ENCODE measurements around the gene HOXA9. TPM values are rescaled to one million over a fixed set of nuclear protein-coding genes. Genes with fewer than 3 reads are reported as not detected.

Gene HOXA9
- total RNA-seq, 4 donors from 2014 or later: 0.54 to 0.89 TPM; not detected in 2

DNA sequence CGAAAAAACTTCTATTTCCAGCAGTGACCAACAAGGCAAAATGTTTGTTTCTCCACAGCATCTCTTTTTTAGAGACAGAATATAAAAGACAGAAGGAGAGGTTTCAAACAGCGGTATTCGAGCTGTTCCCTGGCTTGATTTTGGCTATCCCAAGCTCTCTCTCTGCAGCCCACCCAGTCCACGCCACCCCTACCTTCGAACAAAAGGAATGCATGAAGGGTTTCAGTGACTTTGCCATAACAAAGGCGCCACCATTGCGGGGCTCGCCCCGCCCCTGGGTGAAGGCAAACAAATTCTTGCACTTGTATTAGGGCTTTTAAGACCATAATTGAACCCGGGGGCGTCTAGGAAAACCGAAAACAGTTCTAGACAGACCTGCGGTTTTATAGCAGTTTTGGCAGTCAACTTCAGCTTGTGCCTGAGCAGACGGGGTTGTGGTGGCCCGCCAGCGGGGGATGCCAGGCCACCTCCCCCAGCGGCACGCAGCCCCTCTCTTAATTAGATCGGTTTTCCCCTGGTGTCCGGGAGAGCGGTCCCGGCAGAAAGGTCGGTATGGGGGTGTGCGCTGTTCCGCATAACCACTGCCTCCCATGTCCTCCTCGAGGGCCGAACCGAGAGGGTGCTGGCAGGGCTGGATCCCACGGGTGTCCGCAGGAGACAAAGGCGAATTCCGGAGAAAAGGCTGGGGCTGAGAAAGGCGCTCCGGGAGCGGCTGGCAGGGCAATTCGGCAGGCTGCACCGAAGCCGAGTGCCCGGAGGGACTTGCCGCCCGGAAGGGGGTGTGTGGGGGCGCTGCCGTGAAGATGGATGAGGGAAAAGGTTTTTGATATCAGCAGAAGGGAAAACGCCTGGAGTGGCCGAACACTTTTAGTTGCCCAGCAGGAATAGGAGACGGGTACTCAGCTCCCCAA, 22.4 kb upstream of the HOXA9 start:
- Histone ChIP-seq H3K9me3 (no peaks in the 10 kb centered on the region), H3K4me1 (peaks cover 0 to 65% (median 24%) of the 10 kb centered on the region in 3 donors), H3K36me3 (no peaks in the 10 kb centered on the region), H3K27ac (no peak overlapping the region), H3K27me3 (peaks cover 100% of the 10 kb centered on the region), H3K4me3 (no peak overlapping the region)
- 9% methylated on average over 8 to 20 of the region's 46 CpGs for WGBS, 2 donors (ENCODE audit: low coverage in 1 of 2)
- ATAC-seq: no peak
- TF ChIP-seq POLR2A (IDR thresholded peaks at IDR 0.05) (no peak), POLR2AphosphoS5 (IDR thresholded peaks at IDR 0.05) (no peak), EP300 (IDR thresholded peaks at IDR 0.05) (no peak)
- TF ChIP-seq, protein P1, sequence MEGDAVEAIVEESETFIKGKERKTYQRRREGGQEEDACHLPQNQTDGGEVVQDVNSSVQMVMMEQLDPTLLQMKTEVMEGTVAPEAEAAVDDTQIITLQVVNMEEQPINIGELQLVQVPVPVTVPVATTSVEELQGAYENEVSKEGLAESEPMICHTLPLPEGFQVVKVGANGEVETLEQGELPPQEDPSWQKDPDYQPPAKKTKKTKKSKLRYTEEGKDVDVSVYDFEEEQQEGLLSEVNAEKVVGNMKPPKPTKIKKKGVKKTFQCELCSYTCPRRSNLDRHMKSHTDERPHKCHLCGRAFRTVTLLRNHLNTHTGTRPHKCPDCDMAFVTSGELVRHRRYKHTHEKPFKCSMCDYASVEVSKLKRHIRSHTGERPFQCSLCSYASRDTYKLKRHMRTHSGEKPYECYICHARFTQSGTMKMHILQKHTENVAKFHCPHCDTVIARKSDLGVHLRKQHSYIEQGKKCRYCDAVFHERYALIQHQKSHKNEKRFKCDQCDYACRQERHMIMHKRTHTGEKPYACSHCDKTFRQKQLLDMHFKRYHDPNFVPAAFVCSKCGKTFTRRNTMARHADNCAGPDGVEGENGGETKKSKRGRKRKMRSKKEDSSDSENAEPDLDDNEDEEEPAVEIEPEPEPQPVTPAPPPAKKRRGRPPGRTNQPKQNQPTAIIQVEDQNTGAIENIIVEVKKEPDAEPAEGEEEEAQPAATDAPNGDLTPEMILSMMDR (IDR thresholded peaks at IDR 0.05): no peak

DNA sequence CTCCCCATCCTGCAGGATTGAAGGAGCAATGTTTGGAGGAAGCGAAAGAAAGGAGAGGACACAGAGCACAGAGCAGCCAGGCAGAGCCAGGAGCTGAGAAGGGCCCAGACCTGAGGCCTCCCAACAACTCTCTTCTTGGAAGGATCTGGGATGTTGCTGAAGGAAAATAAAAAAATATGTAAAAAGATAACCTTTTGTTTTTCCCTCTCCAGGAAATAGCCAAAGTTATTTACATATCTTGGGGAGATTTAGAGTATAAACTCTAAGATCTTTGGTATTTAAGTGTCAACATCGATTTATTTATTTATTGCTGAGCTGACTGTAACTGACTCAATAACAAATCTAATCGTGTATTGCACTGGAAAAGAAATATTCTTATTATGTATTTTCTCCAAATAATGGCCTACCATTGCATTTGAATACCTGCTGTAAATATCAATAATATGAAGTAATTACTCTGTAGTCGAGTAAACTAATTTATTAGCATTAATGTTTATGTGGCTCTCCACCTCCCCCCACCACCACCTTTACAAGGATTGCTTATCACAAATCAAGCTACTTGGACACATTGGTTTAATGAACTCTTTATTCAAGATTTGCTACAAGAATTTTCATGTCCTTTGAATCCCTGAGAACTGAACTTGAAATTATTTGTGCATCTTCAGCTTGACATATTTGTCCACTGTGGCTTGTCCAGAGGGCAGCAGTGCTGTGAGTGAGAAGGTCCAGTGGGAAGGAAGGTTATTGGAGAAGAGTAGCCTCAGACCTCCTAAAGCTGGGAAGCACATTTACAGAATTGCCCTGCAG, 21.5 kb upstream of the HOXA9 start:
- Histone ChIP-seq H3K36me3 (no peaks in the 10 kb centered on the region), H3K27me3 (peaks cover 100% of the 10 kb centered on the region), H3K27ac (no peak overlapping the region), H3K4me1 (peaks cover 0 to 57% (median 18%) of the 10 kb centered on the region in 3 donors), H3K4me3 (no peak overlapping the region), H3K9me3 (no peaks in the 10 kb centered on the region)
- 21 to 25% methylated on average over 4 of the region's 4 CpGs for WGBS, 2 donors (ENCODE audit: low coverage in 1 of 2)
- TF ChIP-seq POLR2AphosphoS5 (IDR thresholded peaks at IDR 0.05): no peak
- TF ChIP-seq POLR2A (IDR thresholded peaks at IDR 0.05): no peak
- TF ChIP-seq EP300 (IDR thresholded peaks at IDR 0.05): no peak
- TF ChIP-seq, protein P1 (IDR thresholded peaks at IDR 0.05): no peak
- ATAC-seq: no peak

DNA sequence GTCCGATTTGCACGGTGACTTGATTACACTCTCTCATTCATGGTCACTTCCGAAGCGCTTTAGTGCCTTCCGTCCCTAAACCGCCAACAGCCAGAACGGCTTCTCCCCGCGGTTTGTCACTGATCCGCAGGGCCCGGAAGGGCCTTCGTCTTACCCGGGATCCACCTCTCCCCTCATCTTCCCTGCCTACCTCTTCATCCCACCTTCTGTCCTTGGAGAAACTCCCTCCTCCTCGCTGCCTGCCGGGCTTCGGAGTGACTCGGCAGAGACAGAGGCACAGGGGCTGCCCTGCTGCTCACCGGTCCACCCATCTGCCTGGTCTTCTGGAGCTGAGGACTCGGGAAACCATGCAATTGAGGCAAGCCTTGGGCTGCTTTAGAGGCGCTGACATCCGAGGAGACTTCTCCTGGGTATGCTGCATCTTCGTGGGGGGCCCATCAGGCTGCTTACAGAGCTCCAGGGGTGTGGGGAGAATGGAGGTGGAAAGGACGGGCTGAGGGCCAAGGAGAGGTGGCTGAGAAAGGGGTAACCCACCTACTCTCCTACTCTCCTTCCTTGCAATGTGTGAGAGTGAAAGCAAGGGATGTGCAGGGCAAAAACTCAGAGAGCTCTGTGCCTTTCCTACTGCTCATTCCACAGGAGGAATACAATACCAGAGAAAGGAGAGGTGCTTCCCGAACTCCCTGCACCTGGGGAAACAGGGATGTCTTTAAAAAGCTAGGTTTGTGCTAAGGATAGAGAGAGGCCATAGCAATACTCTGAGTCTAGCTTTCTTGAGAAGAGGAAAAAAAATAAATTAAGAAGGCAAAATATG, 20.7 kb upstream of the HOXA9 start:
- no peaks in the 10 kb centered on the region for H3K9me3 ChIP-seq
- TF ChIP-seq, protein P1 (IDR thresholded peaks at IDR 0.05): no peak
- TF ChIP-seq POLR2AphosphoS5 (IDR thresholded peaks at IDR 0.05): no peak
- no peak for TF ChIP-seq EP300 (IDR thresholded peaks at IDR 0.05)
- TF ChIP-seq POLR2A (IDR thresholded peaks at IDR 0.05): no peak
- no peak overlapping the region for H3K27ac ChIP-seq
- 10 to 11% methylated on average over 10 to 16 of the region's 24 CpGs for WGBS, 2 donors (ENCODE audit: low coverage in 1 of 2)
- H3K4me3 ChIP-seq: no peak overlapping the region
- no peak for ATAC-seq
- H3K36me3 ChIP-seq: no peaks in the 10 kb centered on the region
- peaks cover 0 to 56% (median 18%) of the 10 kb centered on the region in 3 donors for H3K4me1 ChIP-seq
- H3K27me3 ChIP-seq: peaks cover 100% of the 10 kb centered on the region

DNA sequence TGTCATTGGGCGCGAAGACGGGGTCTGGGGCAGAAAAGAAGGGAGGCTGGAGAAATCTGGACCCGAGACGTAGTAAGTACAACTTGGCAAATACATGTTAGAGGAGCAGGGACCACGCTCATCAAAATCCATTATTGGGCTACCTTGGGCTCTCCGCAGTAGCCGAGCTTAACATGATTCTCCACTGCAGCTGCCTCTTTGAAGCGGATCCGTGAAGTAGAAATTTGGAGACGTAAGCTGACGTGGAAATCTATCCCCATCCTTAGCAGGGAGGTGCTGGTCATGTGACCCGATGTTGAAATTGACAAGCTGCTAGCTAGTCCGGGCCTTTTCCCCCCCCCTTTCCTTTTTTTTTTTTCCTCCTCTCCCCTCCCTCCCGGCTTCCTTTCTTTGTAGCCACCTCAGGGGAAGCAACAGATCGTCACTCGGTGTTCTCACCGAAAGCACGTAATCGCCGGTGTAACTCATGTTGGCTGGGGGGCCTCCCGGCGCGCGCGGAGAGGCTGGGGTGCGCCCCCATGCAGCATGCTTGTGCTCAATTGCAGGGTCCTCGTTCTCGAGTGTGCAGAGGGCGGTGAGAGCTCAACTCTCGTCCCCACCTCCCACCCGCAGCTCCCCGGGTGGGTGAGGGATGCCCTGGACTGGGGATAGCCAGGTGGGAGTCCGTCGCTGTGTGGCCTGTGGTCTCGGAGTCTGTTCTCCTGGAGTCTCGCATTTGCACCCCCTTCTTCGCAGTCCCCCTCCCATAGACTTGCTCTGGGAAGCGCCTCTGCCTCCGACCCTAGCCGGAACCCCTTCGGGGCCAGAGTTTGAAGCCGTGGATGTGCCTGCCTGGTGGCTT, 19.9 kb upstream of the HOXA9 start, which contains the start of gene HOXA11:
Gene HOXA11, minus strand, starts transcription at position 220 of the 841 bp plus-strand sequence. Its CDS starts 88 bp downstream, at position 132.
- TF ChIP-seq, protein P1 (IDR thresholded peaks at IDR 0.05): no peak
- TF ChIP-seq POLR2AphosphoS5 (IDR thresholded peaks at IDR 0.05) (no peak), EP300 (IDR thresholded peaks at IDR 0.05) (no peak), POLR2A (IDR thresholded peaks at IDR 0.05) (no peak)
- Histone ChIP-seq H3K4me3 (peak within 1 kb of the TSS in 1 of 2 donors; percentile 41), H3K36me3 (no peaks in the 10 kb centered on the region), H3K9me3 (no peaks in the 10 kb centered on the region), H3K27ac (no peak within 1 kb of the TSS), H3K4me1 (peaks cover 0 to 56% (median 18%) of the 10 kb centered on the region in 3 donors), H3K27me3 (peaks cover 100% of the 10 kb centered on the region)
- ATAC-seq: no peak
- WGBS, 2 donors (ENCODE audit: low coverage in 1 of 2): 3 to 7% methylated on average over 13 to 21 of the region's 43 CpGs
